ENCODE results near the gene CFAP97.
"Not testable (repeated sequence)": the region's sequence is repeated elsewhere in the genome, so short reads cannot be mapped to it uniquely, and the experiment has no call there.

Gene CFAP97

DNA sequence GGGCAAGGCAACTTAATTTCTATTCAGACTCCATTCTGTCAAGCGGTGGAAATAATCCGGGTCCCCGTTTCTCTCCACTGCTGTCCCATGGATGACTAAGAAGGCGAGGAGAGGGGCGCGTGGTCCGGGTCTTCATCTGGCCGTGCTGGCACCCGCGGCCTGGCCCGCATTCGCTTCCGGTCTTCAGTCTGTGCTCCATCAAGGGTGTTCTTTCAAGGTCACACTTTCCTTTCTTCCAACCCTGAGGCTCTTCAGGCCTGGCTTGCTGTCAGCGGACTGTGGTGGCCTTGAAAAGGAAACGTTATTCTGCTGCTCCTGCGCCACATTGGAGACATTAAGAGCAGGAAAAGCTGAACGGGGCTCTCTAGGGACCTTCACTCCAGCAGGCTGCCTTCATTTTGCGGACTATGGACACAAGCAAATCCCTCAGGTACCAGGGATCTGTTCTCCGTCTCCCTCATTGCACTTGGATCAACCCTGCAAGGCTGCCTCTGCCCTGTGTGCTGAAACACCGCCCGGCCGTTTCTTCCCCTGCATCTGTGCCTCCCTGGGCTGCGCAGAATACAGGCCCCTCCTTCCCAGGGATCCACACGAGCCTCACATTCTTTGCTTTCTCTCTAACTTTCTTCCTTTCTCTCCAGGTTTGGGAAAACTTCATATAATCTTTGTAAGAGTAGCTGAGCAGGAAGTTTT lies 66.4 kb downstream of the CFAP97 start:
- peak; percentile 5 for DNase-seq

DNA sequence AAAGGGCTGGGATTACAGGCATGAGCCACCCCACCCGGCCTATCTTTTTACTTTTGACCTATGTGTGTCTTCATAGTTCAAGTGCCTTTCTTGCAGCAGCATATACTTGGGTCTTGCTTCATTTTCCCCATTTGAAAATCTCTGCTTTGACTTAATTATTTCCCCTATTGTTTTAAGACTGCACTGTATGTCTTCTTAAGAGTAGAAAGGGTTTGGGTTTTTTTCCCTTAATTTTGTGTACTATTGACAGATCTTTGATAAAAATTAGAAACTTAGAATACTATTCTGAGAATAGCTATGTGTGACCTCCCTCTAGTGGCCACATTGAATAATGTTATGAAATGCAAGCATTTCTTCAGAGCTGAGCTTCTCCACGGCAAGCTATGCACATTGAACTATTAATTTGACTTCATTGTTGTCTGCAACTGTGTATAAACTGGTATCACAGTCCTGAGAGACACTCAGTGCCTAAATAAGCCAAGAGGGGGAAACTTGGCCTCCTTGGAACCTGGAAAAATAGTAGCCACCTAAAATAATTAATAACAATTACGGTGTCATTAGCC lies 69.4 kb downstream of the CFAP97 start:
- DNase-seq: no peak

DNA sequence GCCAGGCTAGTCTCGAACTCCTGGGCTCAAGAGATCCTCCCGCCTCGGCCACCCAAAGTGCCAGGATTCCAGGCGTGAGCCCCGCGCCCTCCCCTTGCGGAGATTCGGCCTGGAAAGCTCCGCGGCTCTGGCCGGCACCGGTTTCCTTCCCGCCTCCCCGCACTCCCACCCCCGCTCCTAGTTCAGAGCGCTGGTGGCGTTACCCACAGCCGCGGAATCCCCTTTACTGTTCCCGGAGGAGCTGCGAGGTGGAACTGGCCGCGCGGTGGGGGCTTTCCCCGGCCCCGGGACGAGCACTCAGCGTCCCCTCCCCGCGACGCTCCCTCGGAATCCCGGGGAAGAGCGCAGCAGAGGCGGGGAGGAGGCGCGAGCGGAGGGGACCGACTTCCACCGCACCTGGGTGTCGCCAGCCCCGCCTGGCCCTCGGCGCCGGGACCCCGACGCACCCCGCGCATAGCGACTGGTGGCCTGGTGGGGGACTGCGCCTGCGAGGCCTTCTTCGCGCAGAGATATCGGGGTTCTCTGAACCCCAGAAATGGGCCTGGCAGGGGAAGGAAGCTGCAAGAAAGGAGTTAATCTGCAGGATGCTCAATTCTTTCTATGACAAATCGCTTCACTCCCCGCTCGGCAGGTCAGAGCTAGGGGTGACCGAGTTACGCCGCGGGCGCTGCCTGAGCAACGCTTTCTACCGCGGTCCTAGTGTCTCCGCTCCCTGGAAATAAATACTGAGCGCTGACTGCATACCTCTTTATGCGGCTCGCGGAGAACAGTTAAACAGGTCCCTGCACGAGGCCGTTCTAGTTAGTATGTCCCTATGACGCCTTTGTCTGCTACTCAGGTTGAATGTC lies 75.3 kb downstream of the CFAP97 start:
- no peak for DNase-seq

DNA sequence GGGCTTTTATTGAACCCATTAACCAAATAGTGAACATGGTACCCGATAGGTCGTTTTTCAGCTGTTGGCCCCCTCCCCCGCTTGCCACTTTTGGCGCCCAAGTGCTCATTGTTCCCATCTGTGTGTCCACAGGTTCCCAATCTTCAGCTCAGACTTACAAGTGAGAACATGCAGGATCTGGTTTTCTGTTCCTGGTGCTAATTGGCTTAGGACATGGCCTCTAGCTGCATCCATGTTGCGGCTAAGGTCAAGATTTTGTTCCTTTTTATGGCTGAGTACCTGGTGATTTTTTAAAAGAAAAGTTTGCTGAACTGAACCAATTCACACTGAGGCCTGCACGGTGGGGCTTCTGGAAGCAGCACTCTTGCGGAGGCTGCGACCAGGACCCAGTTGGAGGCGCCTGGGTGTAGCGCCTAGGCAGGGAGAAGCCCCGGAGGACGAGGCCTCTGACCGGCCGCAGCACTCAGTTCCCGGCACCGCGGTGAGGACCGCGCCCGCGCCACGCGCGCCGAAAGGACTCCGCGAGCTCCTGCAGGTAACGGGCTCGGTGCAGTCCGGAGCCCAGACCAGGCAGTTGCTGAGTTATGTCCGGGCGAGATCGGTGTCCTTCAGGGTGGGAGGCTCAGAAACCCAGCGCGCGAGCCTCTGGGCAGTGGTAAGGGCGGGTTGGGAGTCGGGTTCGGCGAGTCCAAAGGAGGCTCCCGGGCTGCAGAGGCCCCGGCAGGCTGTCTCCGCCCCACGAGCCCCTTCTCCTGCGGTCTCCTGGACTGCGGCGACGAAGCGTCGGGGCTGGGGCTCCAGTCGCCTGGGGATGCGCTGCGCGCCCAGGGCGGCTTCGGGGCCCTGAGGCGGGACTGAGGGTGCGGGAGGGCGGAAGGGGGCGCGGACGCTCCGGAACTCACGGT lies 76.5 kb downstream of the CFAP97 start:
- DNase-seq: no peak

DNA sequence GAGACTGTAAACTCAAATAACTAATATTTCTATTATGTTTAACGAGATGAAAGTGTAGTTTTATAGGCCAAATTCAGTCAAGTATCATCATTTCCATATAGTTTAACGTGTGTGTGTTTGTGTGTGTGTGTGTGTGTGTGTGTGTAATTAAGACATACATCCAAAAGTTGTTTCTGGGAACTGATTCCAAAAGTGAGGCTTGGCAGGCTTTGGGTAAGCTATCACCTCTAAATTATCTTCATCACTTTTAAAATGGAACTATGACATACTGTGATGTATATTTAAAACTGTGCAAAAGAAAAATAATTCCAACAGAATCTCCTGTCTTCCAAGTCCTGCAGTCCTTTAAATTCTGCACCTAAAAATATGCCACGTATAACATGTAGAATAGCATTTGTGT lies 79.8 kb downstream of the CFAP97 start:
- no peak for DNase-seq

DNA sequence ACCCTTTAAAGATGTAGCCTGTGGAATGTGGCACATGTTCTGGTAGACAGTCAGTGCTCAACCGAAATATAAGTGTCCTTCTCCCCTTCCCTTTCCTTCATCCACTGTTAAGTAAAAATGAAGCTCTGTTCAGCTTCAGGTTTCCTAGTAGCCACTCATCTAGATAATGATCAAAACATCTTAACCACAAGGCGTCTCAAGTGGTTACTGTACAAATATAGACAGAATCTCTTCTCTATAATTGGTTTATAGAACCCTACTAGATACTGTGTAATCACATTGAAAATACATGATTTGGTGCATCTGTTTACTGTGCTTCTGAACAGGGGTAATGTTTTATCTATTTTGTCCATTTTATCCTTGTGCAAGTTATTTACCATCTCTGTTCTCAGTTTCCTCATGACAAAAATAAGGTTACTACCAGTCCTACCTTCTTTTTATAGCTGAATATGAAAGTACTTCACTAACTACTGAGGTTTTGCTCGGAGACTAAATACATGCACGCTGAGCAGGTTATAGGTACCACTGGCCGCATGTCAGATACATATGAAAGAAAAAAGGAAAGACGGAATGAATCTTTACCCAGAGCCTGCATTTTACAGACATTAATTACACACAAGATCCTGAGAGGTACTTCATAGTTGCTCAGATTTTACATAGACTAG lies 81.0 kb downstream of the CFAP97 start:
- no peak for DNase-seq

DNA sequence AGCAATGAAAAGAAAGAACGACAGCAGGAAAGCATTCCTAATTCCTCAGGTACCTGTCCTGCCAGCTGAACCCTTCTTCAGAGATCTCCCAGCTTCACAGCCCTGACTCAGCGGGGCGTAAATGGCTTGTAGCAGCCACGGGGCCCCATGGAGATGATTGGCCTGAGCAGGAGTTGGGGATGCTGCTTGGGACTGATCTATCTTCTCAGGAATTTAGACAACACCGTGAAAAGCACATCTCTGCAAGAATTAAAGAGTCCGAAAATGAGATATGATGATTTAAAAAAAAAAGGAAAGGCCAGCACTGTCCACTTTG lies 83.2 kb downstream of the CFAP97 start:
- DNase-seq: no peak

DNA sequence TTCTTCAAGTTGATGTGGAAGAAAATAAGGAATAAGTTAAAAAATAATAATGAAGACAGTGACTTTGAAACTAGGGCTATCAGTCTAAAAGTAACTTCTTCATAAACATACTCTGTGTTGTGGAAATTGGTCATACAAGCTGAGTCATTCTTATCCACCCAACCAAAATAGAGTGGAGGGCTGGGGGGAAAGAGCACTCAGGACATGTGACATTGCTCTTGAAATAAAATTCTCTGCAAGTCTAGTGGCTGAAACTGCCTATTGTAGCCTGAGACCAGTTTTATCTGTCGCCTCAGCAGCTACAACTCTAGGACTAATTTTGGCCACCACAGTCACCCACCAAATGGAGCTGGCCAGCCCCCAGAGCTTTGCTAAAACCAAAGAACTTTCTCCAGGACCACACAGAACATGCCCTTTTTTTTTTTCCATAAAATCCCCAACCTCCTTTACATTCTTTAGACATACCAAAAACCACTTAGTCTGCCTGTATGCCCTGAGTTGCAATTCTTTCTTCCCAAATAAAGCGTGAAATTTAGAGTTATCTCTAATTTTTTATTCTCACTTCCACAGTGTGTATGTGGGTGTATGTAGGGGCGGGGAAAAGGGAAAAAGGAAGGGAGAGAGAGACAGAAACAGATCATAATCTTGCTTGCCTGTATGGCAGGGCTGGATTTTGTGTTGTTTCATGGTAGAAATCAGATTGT lies 83.7 kb downstream of the CFAP97 start:
- DNase-seq: no peak

DNA sequence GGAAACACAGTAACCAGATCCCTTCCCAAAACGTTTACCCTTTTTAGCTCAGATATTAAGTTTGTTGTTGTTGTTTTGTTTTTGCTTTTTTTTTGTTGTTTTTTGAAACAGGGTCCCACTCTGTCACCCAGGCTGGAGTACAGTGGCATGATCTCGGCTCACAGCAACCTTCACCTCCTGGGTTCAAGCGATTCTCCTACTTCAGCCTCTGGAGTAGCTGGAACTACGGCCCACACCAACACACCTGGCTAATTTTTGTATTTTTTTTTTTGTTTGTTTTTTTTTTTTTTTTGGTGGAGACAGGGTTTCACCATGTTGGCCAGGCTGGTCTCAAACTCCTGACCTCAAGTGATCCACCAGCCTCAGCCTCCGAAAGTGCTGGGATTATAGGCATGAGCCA lies 84.3 kb downstream of the CFAP97 start:
- not testable (repeated sequence) for DNase-seq

DNA sequence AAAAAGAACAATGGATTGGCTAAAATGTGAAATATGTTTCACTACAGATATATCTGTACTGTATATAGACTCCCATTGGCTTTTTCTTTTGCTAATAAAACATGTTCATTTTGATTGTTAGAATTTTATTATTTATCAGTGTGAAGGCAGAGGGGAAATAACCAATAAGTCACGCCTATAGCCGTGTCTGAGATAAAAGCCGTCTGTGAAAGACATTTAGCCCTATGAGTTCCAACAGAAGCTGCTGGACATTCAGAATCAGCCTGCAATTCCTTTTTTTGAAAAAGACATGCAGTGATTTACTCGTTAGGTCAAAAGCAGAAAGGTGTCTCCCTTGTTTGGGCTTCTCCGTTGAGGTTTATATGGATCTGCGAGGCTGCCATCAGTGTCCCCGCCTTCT lies 84.9 kb downstream of the CFAP97 start:
- no peak for DNase-seq

DNA sequence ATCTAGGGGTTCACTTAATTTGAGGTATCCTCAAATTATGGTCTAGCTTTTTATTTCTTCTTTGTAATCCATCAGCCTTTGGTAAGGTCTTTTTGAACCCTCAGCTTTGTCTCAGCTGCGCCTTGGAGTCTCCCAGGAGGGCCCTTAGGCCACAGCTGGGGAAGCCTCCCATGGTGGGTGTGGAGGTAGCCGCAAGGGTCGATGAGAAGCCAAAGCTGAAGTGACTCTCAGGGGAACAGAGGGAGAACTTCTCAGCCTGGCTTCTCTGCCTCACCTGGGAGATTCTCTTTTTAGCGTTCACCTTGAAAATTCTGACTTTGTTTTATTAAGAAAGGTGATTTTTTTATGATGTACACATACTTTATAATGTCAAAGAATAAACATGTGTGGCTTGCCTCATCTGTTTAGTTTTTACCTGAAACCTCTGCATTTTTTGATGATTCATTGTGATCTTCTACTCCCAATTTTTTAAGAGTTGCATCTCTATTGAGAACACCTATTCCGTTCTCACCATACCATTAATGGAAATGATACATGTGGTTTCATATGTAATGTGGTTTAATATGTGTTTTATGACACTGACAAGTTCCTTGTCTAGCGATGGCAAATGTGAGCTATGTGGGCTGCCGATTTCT lies 86.4 kb downstream of the CFAP97 start:
- no peak for DNase-seq

DNA sequence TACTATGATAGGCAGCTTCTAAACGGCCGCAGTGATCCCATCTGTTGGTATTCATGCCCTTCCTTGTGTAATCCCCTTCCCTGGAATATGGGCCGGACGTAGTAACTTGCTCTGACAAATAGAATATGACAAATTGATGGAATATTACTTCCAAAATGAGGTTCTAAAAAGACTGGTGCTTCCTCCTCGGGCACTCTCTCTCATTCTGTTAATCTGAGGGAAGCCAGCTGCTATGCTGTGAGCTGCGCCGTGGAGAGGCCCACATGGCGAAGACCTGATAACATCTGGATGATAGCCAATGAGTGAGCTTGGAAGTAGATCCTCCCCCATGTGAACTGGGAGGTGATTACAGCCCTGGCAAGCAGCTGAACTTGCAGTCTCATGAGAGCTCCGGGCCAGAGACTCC lies 88.0 kb downstream of the CFAP97 start:
- DNase-seq: no peak

DNA sequence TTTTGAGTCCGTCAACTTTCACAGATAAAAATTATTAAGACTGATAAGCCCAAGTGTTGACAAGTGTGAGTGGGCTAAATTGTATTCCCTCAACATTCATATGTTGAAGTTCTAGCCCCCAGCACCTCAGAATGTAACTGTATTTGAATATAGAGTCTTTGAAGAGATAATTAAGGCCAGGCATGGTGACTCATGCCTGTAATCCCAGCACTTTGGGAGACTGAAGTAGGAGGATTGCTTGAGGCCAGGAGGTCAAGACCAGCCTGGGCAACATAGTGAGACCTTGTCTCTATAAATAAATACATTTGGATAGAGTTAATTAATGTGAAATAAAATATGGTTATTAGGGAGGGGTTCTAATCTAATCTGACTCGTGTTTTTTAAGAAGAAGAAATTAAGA lies 90.5 kb downstream of the CFAP97 start:
- no peak for DNase-seq

DNA sequence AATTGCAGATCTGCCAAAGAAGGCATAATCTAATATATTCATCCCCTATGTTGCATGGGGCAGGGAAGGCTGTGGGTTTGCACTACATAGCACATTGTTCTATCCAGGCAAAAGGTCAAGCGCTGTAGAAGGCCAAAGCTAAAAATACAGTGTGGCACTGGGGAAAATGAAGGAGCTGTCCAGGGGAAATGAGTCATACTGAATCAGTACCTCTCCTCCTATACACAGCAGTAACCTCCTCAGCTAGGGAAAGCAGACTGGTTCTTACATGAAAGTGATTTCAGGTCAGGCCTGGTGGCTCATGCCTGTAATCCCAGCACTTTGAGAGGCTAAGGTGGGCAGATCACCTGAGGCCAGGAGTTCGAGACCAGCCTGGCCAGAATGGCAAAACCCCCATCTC lies 91.7 kb downstream of the CFAP97 start:
- no peak for DNase-seq

DNA sequence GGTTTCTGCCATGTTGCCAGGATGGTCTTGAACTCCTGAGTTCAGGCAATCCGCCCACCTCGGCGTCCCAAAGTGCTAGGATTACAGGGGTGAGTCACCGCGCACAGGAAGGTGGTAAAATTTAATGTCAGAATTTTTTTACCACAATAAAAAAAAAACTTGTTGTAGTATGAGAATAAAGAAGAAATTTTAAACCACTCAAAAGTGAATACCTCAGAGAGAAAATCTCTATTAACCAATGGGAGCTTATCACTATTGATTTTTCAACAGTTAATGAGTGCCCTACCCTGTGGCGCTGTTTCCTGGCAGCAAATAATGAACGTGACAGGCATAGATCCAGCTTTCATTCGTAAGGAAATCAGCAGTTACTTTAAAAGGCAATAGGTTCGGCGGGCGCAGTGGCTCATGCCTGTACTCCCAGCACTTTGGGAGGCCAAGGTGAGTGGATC lies 93.4 kb downstream of the CFAP97 start:
- DNase-seq: no peak

DNA sequence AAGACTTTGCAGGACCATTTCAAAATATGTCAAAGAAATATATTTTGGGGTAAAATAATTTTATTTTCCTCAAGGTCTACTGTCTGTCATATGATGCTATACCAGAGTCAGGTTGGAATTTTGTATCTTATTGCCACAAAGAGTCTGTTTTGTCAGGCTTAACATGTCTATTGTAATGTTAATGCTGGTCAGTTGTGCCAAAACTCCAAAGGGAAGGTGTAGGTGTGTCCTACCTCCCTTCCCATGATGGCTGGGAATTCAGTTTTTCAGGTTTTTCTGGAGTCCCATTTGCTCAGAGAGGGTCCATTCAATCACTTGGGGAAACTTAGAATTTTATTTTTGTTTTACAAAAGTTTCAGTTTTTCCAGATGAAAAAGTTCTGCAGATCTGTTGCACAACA lies 94.1 kb downstream of the CFAP97 start:
- DNase-seq: no peak

Measured in NCI-H2107 (cell line).